ENCODE data around the gene FAF1.

- TF ChIP-seq CTCF (IDR thresholded peaks at IDR 0.05) (no peak), POLR2A (IDR thresholded peaks at IDR 0.05) (no peak), EP300 (IDR thresholded peaks at IDR 0.05) (no peak)
These were observed 239.5 kb downstream of the FAF1 start for GRCh38 chr1:50720457-50721053.

Data from ovary (tissue), 3 donors.